Subcutaneous abdominal adipose tissue (tissue), 5 donors: ENCODE data around the gene OR5H6.

Experiments used
- H3K27ac ChIP-seq: one replicate; pipeline ENCODE4 v1.7.0; 2013; ENCODE audit warnings: low read depth, mild to moderate bottlenecking, inconsistent platforms, low read length, moderate library complexity
- H3K27me3 ChIP-seq, 5 donors: one replicate each; pipeline ENCODE4 v1.7.0; 2013; ENCODE audit warnings: low read length in 5 of 5, inconsistent platforms in 1 of 5; ENCODE audit not compliant: control insufficient read depth in 5 of 5, insufficient read depth in 4 of 5
- H3K36me3 ChIP-seq, 5 donors: one replicate each; pipeline ENCODE4 v1.7.0; 2013; ENCODE audit warnings: low read length in 5 of 5; ENCODE audit not compliant: control insufficient read depth in 5 of 5, insufficient read depth in 5 of 5
- H3K4me1 ChIP-seq, 5 donors: one replicate each; pipeline ENCODE4 v1.7.0; 2013; ENCODE audit warnings: low read length in 5 of 5, mild to moderate bottlenecking in 3 of 5, moderate library complexity in 1 of 5; ENCODE audit not compliant: control insufficient read depth in 5 of 5, insufficient read depth in 5 of 5
- H3K4me3 ChIP-seq, 5 donors: one replicate each; pipeline ENCODE4 v1.7.0; 2013; ENCODE audit warnings: low read length in 5 of 5, low read depth in 1 of 5
- H3K9ac ChIP-seq, 5 donors: one replicate each; pipeline ENCODE4 v1.7.0; 2013; ENCODE audit warnings: low read length in 5 of 5, mild to moderate bottlenecking in 4 of 5, moderate library complexity in 3 of 5
- H3K9me3 ChIP-seq, 5 donors: one replicate each; pipeline ENCODE4 v1.7.0; 2013; ENCODE audit warnings: low read length in 5 of 5; ENCODE audit not compliant: control insufficient read depth in 5 of 5
- donor health status: healthy.
- donor health status: healthy.
- donor health status: healthy.
- donor health status: healthy.
- donor health status: healthy.

OR5H6 gene

GRCh38 chr3:98259707-98260106 lies 4.3 kb upstream of the OR5H6 start:
- no peaks in the 10 kb centered on the region for H3K27me3 ChIP-seq
- no peak overlapping the region for H3K9ac ChIP-seq
- H3K36me3 ChIP-seq: no peaks in the 10 kb centered on the region
- H3K4me3 ChIP-seq: no peak overlapping the region
- peaks cover 0 to 7% (median 0%) of the 10 kb centered on the region in 5 donors for H3K9me3 ChIP-seq
- H3K27ac ChIP-seq: no peak overlapping the region
- H3K4me1 ChIP-seq: no peaks in the 10 kb centered on the region

- Histone ChIP-seq H3K9me3 (peaks cover 0 to 7% (median 0%) of the 10 kb centered on the region in 5 donors), H3K4me3 (no peak overlapping the region), H3K9ac (no peak overlapping the region), H3K4me1 (no peaks in the 10 kb centered on the region), H3K27ac (no peak overlapping the region), H3K36me3 (no peaks in the 10 kb centered on the region), H3K27me3 (no peaks in the 10 kb centered on the region)
These were observed 2.0 kb upstream of the OR5H6 start for GRCh38 chr3:98262046-98262445.

GRCh38 chr3:98269846-98270245 lies 5.8 kb downstream of the OR5H6 start:
- H3K4me1 ChIP-seq: no peaks in the 10 kb centered on the region
- no peak overlapping the region for H3K9ac ChIP-seq
- no peaks in the 10 kb centered on the region for H3K27me3 ChIP-seq
- H3K36me3 ChIP-seq: no peaks in the 10 kb centered on the region
- no peak overlapping the region for H3K4me3 ChIP-seq
- peaks cover 3 to 21% (median 14%) of the 10 kb centered on the region in 5 donors for H3K9me3 ChIP-seq
- H3K27ac ChIP-seq: no peak overlapping the region

- Histone ChIP-seq H3K36me3 (no peaks in the 10 kb centered on the region), H3K27me3 (no peaks in the 10 kb centered on the region), H3K27ac (no peak overlapping the region), H3K4me3 (no peak overlapping the region), H3K4me1 (no peaks in the 10 kb centered on the region), H3K9ac (no peak overlapping the region), H3K9me3 (peaks cover 3 to 24% (median 14%) of the 10 kb centered on the region in 5 donors)
These were observed 8.1 kb downstream of the OR5H6 start for GRCh38 chr3:98272126-98272525.

- no peak overlapping the region for H3K9ac ChIP-seq
- no peak overlapping the region for H3K27ac ChIP-seq
- H3K9me3 ChIP-seq: peaks cover 3 to 20% (median 9%) of the 10 kb centered on the region in 5 donors
- H3K4me3 ChIP-seq: no peak overlapping the region
- H3K27me3 ChIP-seq: no peaks in the 10 kb centered on the region
- no peaks in the 10 kb centered on the region for H3K4me1 ChIP-seq
- no peaks in the 10 kb centered on the region for H3K36me3 ChIP-seq
These were observed 10.9 kb downstream of the OR5H6 start for GRCh38 chr3:98274914-98275313.

GRCh38 chr3:98282205-98282604 lies 18.2 kb downstream of the OR5H6 start, which contains the start of gene OR5H2:
Gene OR5H2, plus strand, starts transcription at chr3:98282505. Its CDS starts 398 bp downstream, at chr3:98282903.
- no peak within 1 kb of the TSS for H3K4me3 ChIP-seq

GRCh38 chr3:98290916-98291315 lies 26.9 kb downstream of the OR5H6 start:
- no peak overlapping the region for H3K4me3 ChIP-seq
- H3K9ac ChIP-seq: no peak overlapping the region
- H3K27me3 ChIP-seq: no peaks in the 10 kb centered on the region

More at GRCh38 chr3:98282205-98282604, 18.2 kb downstream of the OR5H6 start, which contains the start of gene OR5H2:
- Histone ChIP-seq H3K9ac (no peak within 1 kb of the TSS), H3K36me3 (no peaks in the 10 kb centered on the region), H3K4me1 (no peaks in the 10 kb centered on the region), H3K27me3 (no peaks in the 10 kb centered on the region), H3K27ac (no peak within 1 kb of the TSS), H3K9me3 (no peaks in the 10 kb centered on the region)

GRCh38 chr3:98291332-98291957 lies 27.4 kb downstream of the OR5H6 start:
- H3K27ac ChIP-seq: no peak overlapping the region
- H3K27me3 ChIP-seq: no peaks in the 10 kb centered on the region
- no peaks in the 10 kb centered on the region for H3K4me1 ChIP-seq
- H3K9me3 ChIP-seq: no peaks in the 10 kb centered on the region
- no peak overlapping the region for H3K9ac ChIP-seq
- no peaks in the 10 kb centered on the region for H3K36me3 ChIP-seq
- H3K4me3 ChIP-seq: no peak overlapping the region

More at GRCh38 chr3:98290916-98291315, 26.9 kb downstream of the OR5H6 start:
- Histone ChIP-seq H3K36me3 (no peaks in the 10 kb centered on the region), H3K27ac (no peak overlapping the region), H3K4me1 (no peaks in the 10 kb centered on the region), H3K9me3 (no peaks in the 10 kb centered on the region)
